GM12875 (cell line): ENCODE data around the gene TFB2M.

Experiments
- H3K4me3 ChIP-seq: one replicate; pipeline ENCODE4 v1.5.1; 2011; ENCODE audit warnings: low read depth, low read length, control low read depth
- TF ChIP-seq, protein P1 (sequence below): IDR thresholded peaks from 2 replicates; pipeline ENCODE4 v1.5.1; 2011; ENCODE audit warnings: low read depth, mild to moderate bottlenecking, control low read depth, inconsistent platforms, low read length, moderate library complexity, borderline replicate concordance; ENCODE audit not compliant: insufficient read depth

The TFB2M gene

GRCh38 chr1:246582301-246583055 is 16.4 kb upstream of the TFB2M start:
- no peak overlapping the region for H3K4me3 ChIP-seq
- TF ChIP-seq, protein P1, sequence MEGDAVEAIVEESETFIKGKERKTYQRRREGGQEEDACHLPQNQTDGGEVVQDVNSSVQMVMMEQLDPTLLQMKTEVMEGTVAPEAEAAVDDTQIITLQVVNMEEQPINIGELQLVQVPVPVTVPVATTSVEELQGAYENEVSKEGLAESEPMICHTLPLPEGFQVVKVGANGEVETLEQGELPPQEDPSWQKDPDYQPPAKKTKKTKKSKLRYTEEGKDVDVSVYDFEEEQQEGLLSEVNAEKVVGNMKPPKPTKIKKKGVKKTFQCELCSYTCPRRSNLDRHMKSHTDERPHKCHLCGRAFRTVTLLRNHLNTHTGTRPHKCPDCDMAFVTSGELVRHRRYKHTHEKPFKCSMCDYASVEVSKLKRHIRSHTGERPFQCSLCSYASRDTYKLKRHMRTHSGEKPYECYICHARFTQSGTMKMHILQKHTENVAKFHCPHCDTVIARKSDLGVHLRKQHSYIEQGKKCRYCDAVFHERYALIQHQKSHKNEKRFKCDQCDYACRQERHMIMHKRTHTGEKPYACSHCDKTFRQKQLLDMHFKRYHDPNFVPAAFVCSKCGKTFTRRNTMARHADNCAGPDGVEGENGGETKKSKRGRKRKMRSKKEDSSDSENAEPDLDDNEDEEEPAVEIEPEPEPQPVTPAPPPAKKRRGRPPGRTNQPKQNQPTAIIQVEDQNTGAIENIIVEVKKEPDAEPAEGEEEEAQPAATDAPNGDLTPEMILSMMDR: no peak

DNA sequence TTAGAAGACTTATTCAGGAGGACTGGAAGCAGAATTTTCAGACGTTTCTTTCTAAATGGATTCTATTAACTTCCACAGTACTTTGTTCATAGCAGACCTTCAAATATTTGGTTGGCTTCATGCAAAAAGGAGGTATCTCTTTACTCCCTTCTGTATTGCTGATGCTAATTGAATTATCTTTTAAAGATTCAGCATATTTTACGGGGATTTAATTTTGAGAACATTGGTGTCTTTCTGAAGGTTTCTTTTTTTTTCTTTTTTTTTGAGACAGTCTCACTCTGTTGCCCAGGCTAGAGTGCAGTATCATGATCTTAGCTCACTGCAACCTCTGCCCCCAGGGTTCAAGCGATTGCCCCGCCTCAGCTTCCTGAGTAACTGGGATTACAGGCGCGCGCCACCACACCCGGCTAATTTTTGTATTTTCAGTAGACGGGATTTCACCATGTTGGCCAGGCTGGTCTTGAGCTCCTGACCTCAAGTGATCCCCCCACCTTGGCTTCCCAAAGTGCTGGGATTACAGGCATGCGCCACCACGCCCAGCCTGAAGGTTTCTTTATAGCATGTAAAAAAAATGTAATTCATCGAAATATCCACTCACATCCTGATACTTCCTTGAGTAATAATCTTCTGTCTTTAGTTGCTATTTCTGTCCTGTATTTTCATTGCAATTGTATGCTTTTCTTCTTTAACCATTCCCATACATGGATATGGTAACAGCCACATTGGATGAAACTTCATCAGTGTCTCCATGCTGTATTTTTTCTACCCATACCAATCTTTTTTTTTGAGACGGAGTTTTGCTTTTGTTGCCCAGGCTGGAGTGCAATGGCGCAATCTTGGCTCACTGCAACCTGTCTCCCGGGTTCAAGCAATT is 14.7 kb upstream of the TFB2M start:
- TF ChIP-seq, protein P1: no peak
- no peak overlapping the region for H3K4me3 ChIP-seq

- H3K4me3 ChIP-seq: no peak overlapping the region
- TF ChIP-seq, protein P1: no peak
Observed at GRCh38 chr1:246579818-246580217, 13.8 kb upstream of the TFB2M start.

- H3K4me3 ChIP-seq: no peak overlapping the region
- TF ChIP-seq, protein P1: no peak
Observed at GRCh38 chr1:246577720-246578106, 11.7 kb upstream of the TFB2M start.

- TF ChIP-seq, protein P1: no peak
- H3K4me3 ChIP-seq: no peak overlapping the region
Observed at GRCh38 chr1:246577082-246577719, 11.1 kb upstream of the TFB2M start.

DNA sequence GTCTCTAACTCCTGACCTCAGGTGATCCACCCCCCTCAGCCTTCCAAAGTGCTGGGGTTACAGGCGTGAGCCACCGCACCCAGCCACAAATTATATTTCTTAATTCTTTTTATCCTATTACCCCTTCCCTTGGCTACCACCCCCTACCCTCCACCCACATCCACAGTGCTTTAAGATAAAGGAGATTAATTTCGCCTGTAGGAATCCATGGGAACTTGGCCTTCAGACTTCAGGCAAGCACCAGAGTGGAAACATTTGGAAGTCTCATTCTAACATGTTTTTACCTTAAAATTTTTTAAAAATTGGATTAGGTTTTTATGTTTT is 10.6 kb upstream of the TFB2M start:
- TF ChIP-seq, protein P1: no peak
- H3K4me3 ChIP-seq: no peak overlapping the region
